CD14-positive monocyte (primary cell): ENCODE results near the gene KRT1. TPM values are rescaled to one million over a fixed set of nuclear protein-coding genes. Genes with fewer than 3 reads are reported as not detected.

Experiments
- DNase-seq, 3 donors: peaks; one replicate each; pipeline ENCODE4 v3.0.0-alpha.2; 2011 to 2022
- H2AFZ ChIP-seq: 2 replicates; pipeline ENCODE4 v1.6.0; 2012; ENCODE audit warnings: mild to moderate bottlenecking, low read depth, low read length, inconsistent platforms; ENCODE audit not compliant: insufficient read depth, poor library complexity, severe bottlenecking
- H3K27ac ChIP-seq, 2 donors: 1 replicate in 1 of 2; 2 replicates in 1 of 2; pipeline ENCODE4 v1.5.1; 2012 to 2013; ENCODE audit warnings: low read length in 2 of 2, control low read depth in 1 of 2, inconsistent platforms in 1 of 2, low read depth in 1 of 2, mild to moderate bottlenecking in 1 of 2
- H3K27me3 ChIP-seq, 2 donors: one replicate each; pipeline versions ENCODE4 v1.6.0 to v1.6.1; 2011 to 2013; ENCODE audit warnings: low read length in 2 of 2; ENCODE audit not compliant: control insufficient read depth in 2 of 2, insufficient read depth in 2 of 2
- H3K36me3 ChIP-seq, 2 donors: replicated peaks in 1 of 2; 1 replicate in 1 of 2; 2 replicates in 1 of 2; pipeline versions ENCODE4 v1.5.1 to v1.6.1; 2012 to 2013; ENCODE audit warnings: low read length in 2 of 2, control low read depth in 1 of 2, inconsistent platforms in 1 of 2, mild to moderate bottlenecking in 1 of 2; ENCODE audit not compliant: insufficient read depth in 2 of 2, control insufficient read depth in 1 of 2
- H3K4me1 ChIP-seq, 2 donors: 1 replicate in 1 of 2; 2 replicates in 1 of 2; pipeline versions ENCODE4 v1.5.1 to v1.6.1; 2012 to 2013; ENCODE audit warnings: low read length in 2 of 2, control low read depth in 1 of 2, inconsistent platforms in 1 of 2, mild to moderate bottlenecking in 1 of 2, moderate library complexity in 1 of 2; ENCODE audit not compliant: insufficient read depth in 2 of 2, control insufficient read depth in 1 of 2
- H3K4me2 ChIP-seq: replicated peaks from 2 replicates; pipeline ENCODE3; 2012; ENCODE audit warnings: low read length, moderate library complexity, mild to moderate bottlenecking; ENCODE audit not compliant: poor library complexity, severe bottlenecking; ENCODE audit errors: extremely low read depth
- H3K4me3 ChIP-seq, 3 experiments: fragments of 200-600 bp in 1 of 3; sonication (generic) in 1 of 3; replicated peaks in 1 of 3; 1 replicate in 2 of 3; 2 replicates in 1 of 3; pipeline ENCODE4 v1.5.1; 2011 to 2013; ENCODE audit warnings: low read length in 3 of 3, mild to moderate bottlenecking in 3 of 3, control low read depth in 2 of 3, low read depth in 2 of 3, inconsistent platforms in 1 of 3, moderate library complexity in 1 of 3
- H3K79me2 ChIP-seq: 2 replicates; pipeline ENCODE4 v1.6.0; 2012; ENCODE audit warnings: mild to moderate bottlenecking, control low read depth, inconsistent platforms, low read length, moderate library complexity; ENCODE audit not compliant: insufficient read depth
- H3K9ac ChIP-seq: 2 replicates; pipeline ENCODE4 v1.6.0; 2017; ENCODE audit warnings: low read length, mild to moderate bottlenecking; ENCODE audit not compliant: insufficient read depth, poor library complexity, severe bottlenecking
- H3K9me3 ChIP-seq, 2 donors: replicated peaks in 1 of 2; 1 replicate in 1 of 2; 2 replicates in 1 of 2; pipeline versions ENCODE4 v1.5.1 to v1.6.1; 2012 to 2013; ENCODE audit warnings: low read length in 2 of 2, control low read depth in 1 of 2; ENCODE audit not compliant: control insufficient read depth in 1 of 2, insufficient read depth in 1 of 2
- H4K20me1 ChIP-seq: 2 replicates; pipeline ENCODE4 v1.6.0; 2012; ENCODE audit warnings: mild to moderate bottlenecking, low read length, control low read depth, moderate library complexity; ENCODE audit not compliant: insufficient read depth
- H3K27ac Mint-ChIP-seq, 7 donors: one replicate each; pipeline ENCODE4 v1.8.0; 2020; ENCODE audit warnings: mild to moderate bottlenecking in 7 of 7, mixed read lengths in 7 of 7, moderate library complexity in 6 of 7, inconsistent platforms in 2 of 7
- H3K27me3 Mint-ChIP-seq, 3 donors: one replicate each; pipeline ENCODE4 v1.8.0; 2021 to 2022; ENCODE audit warnings: low read depth in 3 of 3, mild to moderate bottlenecking in 3 of 3, mixed read lengths in 3 of 3, moderate library complexity in 3 of 3, inconsistent platforms in 1 of 3
- H3K36me3 Mint-ChIP-seq, 2 donors: one replicate each; pipeline ENCODE4 v1.8.0; 2020; ENCODE audit warnings: mixed read lengths in 2 of 2, inconsistent platforms in 1 of 2, mild to moderate bottlenecking in 1 of 2
- H3K4me1 Mint-ChIP-seq: one replicate; pipeline ENCODE4 v1.8.0; 2020; ENCODE audit warnings: mild to moderate bottlenecking, mixed read lengths
- H3K4me3 Mint-ChIP-seq, 2 donors: one replicate each; pipeline ENCODE4 v1.8.0; 2020; ENCODE audit warnings: mild to moderate bottlenecking in 2 of 2, mixed read lengths in 2 of 2, moderate library complexity in 1 of 2
- H3K9me3 Mint-ChIP-seq, 7 donors: one replicate each; pipeline ENCODE4 v1.8.0; 2020 to 2022; ENCODE audit warnings: mixed read lengths in 7 of 7, mild to moderate bottlenecking in 6 of 7, moderate library complexity in 6 of 7, inconsistent platforms in 2 of 7
- WGBS: methylation state at CpG from one replicate; pipeline ENCODE4 v1.1.5; 2013; ENCODE audit warnings: missing lambda C conversion rate; ENCODE audit not compliant: insufficient coverage; 5-methylcytosine and 5-hydroxymethylcytosine counted together
- intact Hi-C, 2 donors: fragments of 100-400 bp; cut with micrococcal nuclease; formaldehyde crosslinking; loops; one replicate each; pipeline versions ENCODE4 v1.15.0 to v1.15.1; 2023
- polyA plus RNA-seq, 3 donors: library from polyadenylated mRNA; depleted of rRNA in 1 of 3; unstranded in 2 of 3; stranded (reverse) in 1 of 3; fragments of 300-500 nt in 2 of 3; fragments of >200 nt in 1 of 3; fragmentation: Illumina TruSeq in 2 of 3; gene quantifications; 1 replicate in 2 of 3; 2 replicates in 1 of 3; pipeline ENCODE4 v1.2.3, GENCODE V29; 2012 to 2021
- TF ChIP-seq, protein P1 (sequence below): fragments of 200-600 bp; IDR thresholded peaks from one replicate; pipeline ENCODE4 v1.8.0; 2022; ENCODE audit warnings: antibody characterized with exemption, mild to moderate bottlenecking

KRT1 gene
- polyA plus RNA-seq, 3 donors = not detected

DNA sequence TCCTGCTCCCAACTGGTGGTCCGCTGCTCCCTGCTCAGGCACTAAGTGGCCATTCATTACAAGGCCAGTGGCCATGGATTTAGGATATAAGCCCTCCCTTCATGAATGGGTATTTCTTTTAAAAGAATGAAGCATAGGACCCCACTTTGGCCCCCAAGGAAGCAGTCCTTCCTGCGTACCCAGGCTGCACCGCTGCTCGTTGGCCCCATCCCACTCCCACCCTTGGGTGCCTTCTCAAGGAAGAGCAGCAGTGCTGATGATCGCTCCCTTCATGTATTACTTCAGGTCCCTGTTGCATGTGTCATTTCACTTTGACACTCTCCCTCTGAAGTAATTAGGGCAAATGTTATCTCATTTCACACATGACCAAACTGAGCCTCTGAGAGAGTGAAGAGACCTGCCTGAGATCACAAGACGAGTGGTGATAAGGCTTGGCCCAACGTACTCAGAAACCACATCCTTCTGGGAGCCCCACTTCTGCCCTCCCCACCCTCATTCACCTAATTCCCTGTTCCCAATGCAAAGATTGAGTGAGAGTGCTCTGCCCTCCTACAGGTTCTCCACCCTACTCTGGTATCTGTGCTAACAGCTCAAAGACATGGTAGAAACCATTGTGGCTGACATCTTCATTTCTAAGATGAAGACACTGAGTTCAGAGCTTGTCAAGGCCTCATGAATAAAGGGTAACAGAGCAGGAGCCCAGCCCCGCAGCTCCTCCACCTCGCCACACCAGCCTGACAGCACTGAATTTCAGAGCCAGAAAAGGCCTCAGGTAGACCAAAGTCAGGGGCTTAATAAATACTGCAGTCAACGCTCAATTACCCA, 17.9 kb downstream of the KRT1 start:
- TF ChIP-seq, protein P1, sequence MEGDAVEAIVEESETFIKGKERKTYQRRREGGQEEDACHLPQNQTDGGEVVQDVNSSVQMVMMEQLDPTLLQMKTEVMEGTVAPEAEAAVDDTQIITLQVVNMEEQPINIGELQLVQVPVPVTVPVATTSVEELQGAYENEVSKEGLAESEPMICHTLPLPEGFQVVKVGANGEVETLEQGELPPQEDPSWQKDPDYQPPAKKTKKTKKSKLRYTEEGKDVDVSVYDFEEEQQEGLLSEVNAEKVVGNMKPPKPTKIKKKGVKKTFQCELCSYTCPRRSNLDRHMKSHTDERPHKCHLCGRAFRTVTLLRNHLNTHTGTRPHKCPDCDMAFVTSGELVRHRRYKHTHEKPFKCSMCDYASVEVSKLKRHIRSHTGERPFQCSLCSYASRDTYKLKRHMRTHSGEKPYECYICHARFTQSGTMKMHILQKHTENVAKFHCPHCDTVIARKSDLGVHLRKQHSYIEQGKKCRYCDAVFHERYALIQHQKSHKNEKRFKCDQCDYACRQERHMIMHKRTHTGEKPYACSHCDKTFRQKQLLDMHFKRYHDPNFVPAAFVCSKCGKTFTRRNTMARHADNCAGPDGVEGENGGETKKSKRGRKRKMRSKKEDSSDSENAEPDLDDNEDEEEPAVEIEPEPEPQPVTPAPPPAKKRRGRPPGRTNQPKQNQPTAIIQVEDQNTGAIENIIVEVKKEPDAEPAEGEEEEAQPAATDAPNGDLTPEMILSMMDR = no peak
- no peak overlapping the region for H3K4me3 ChIP-seq
- H3K36me3 ChIP-seq = no peaks in the 10 kb centered on the region
- H2AFZ ChIP-seq = no peak overlapping the region
- no peak overlapping the region for H3K9ac ChIP-seq
- H3K4me1 ChIP-seq = no peaks in the 10 kb centered on the region
- H3K36me3 Mint-ChIP-seq = no peaks in the 10 kb centered on the region
- peaks cover 0 to 4% (median 2%) of the 10 kb centered on the region in 3 donors for H3K27me3 Mint-ChIP-seq
- intact Hi-C loops = no loop called here
- peaks cover 0 to 2% (median 0%) of the 10 kb centered on the region in 7 donors for H3K9me3 Mint-ChIP-seq
- no peaks in the 10 kb centered on the region for H3K9me3 ChIP-seq
- no peak overlapping the region for H3K4me3 Mint-ChIP-seq
- no peak overlapping the region for H3K27ac Mint-ChIP-seq
- WGBS = 50% methylated on average over 4 of the region's 10 CpGs
- H3K27ac ChIP-seq = no peak overlapping the region
- no peaks in the 10 kb centered on the region for H3K79me2 ChIP-seq
- H3K27me3 ChIP-seq = no peaks in the 10 kb centered on the region
- no peaks in the 10 kb centered on the region for H4K20me1 ChIP-seq
- H3K4me1 Mint-ChIP-seq = no peaks in the 10 kb centered on the region
- H3K4me2 ChIP-seq = no peak overlapping the region
- DNase-seq = no peak

DNA sequence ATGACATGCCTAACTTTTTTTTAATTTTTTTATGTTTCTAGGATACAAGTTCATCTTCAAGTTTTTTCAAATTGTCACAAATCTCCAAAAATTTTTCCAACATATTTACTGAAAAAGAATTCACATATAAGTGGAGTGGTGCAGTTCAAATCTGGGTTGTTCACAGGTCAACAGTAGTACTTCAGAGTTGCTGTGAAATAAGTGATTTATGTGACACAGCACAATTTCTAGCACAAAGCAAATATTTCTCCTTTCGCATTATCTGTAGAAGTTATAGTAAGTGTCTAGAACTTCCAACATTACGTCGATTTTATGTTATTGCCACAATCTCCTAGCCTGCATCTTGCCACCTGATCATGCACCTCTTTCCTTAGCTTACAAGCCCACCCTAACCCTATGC, 18.5 kb downstream of the KRT1 start:
- Histone ChIP-seq H3K9ac (no peak overlapping the region), H3K9me3 (no peaks in the 10 kb centered on the region), H4K20me1 (no peaks in the 10 kb centered on the region), H3K27ac (no peak overlapping the region), H3K4me3 (no peak overlapping the region), H2AFZ (no peak overlapping the region), H3K4me2 (no peak overlapping the region), H3K36me3 (no peaks in the 10 kb centered on the region), H3K79me2 (no peaks in the 10 kb centered on the region), H3K4me1 (no peaks in the 10 kb centered on the region), H3K27me3 (no peaks in the 10 kb centered on the region)
- Mint-ChIP-seq H3K27ac (no peak overlapping the region), H3K36me3 (no peaks in the 10 kb centered on the region), H3K27me3 (peaks cover 0 to 4% (median 2%) of the 10 kb centered on the region in 3 donors), H3K4me1 (no peaks in the 10 kb centered on the region), H3K4me3 (no peak overlapping the region), H3K9me3 (peaks cover 0 to 2% (median 0%) of the 10 kb centered on the region in 7 donors)
- intact Hi-C loops = no loop called here
- TF ChIP-seq, protein P1 = no peak
- WGBS = 100% methylated on average over 1 of the region's 3 CpGs
- DNase-seq = no peak
